Adipose tissue (tissue), 3 donors: ENCODE data around the gene PAH. TPM values are rescaled to one million over a fixed set of nuclear protein-coding genes. Genes with fewer than 3 reads are reported as not detected.

Experiments used
- H3K27ac ChIP-seq: one replicate; pipeline ENCODE4 v1.5.1; 2013; ENCODE audit warnings: low read depth, low read length
- WGBS, 3 donors: extraction: QIAGEN DNeasy Blood & Tissue Kit; methylation state at CpG; one replicate each; pipeline ENCODE4 v1.1.7; 2013; 5-methylcytosine and 5-hydroxymethylcytosine counted together
- polyA plus RNA-seq, 3 donors: library from polyadenylated mRNA; stranded (reverse); fragments of 200-250 nt; gene quantifications; one replicate each; pipeline ENCODE4 v1.2.3, GENCODE V29; 2013
- donor health status: healthy with polysubstance abuse.
- donor health status: Bipolar disorder and iron deficiency.
- donor health status: healthy.

The PAH gene
- polyA plus RNA-seq, 3 donors = 0.10 to 1.9 TPM; not detected in 1

DNA sequence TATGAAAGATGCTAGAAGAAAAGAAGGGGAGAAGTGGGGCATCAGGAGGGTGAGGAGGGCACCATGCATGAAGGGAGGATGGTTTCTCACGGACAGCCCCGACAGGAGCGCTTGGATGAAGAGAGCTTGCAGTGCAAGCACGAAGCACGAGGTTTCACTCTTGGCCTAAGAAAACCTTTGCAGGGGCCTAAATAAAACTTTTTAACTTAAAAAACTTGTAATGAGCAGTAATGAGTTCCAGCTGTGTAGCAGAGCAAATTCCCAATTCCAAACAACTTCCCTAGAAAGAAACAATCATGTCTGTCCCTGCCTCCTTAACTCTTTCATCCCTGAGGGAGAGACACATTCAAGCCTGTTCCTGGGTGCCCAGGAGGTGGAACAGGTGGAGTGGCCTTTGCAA lies 119.5 kb downstream of the PAH start:
- WGBS, 3 donors = 46 to 68% (median 59%) methylated on average over 5 of the region's 5 CpGs
- H3K27ac ChIP-seq = no peak overlapping the region

DNA sequence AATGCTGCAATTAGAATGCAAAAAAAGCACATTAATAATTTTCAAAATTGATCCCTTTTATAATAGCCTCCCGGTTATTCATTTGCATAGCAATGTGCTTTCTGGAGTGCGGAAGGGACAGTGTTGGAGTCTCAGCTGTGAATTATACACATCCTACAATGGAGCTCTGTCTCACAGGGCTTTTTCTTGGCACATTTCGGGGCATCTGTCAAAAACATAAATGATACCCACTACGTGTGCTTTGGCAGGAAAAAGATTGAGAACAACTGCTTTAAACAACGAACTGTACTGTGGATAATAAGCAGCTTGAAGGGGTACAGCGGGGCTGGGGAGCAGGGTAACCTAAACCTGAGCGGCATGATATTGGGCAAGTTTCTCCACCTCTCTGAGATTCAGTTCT lies 123.1 kb downstream of the PAH start:
- WGBS, 3 donors = 61 to 79% (median 78%) methylated on average over 7 of the region's 7 CpGs
- no peak overlapping the region for H3K27ac ChIP-seq

Other genes with a start within 250 kb of the PAH start
- not detected for gene ASCL1, start 40.4 kb upstream of the PAH start, polyA plus RNA-seq